ENCODE measurements around the gene MAFB.

MAFB gene

GRCh38 chr20:40683221-40683893 lies 5.7 kb downstream of the MAFB start:
- FAIRE-seq (no peak), DNase-seq (ENCODE audit: extremely low spot score, insufficient read length, low read depth) (no peak)

GRCh38 chr20:40682104-40682981 lies 6.7 kb downstream of the MAFB start:
- DNase-seq (ENCODE audit: extremely low spot score, insufficient read length, low read depth): no peak
- no peak for FAIRE-seq

- FAIRE-seq: no peak
Observed at GRCh38 chr20:40681684-40682083, 7.4 kb downstream of the MAFB start.

GRCh38 chr20:40681165-40681564 lies 7.9 kb downstream of the MAFB start:
- no peak for FAIRE-seq
- DNase-seq (ENCODE audit: extremely low spot score, insufficient read length, low read depth): no peak

More at GRCh38 chr20:40681684-40682083, 7.4 kb downstream of the MAFB start:
- no peak for DNase-seq (ENCODE audit: extremely low spot score, insufficient read length, low read depth)

GRCh38 chr20:40680161-40680959 lies 8.7 kb downstream of the MAFB start:
- DNase-seq (ENCODE audit: extremely low spot score, insufficient read length, low read depth) (no peak), FAIRE-seq (peak; percentile 44)

GRCh38 chr20:40679184-40679583 lies 9.9 kb downstream of the MAFB start:
- FAIRE-seq: no peak
- DNase-seq (ENCODE audit: extremely low spot score, insufficient read length, low read depth): no peak

- DNase-seq (ENCODE audit: extremely low spot score, insufficient read length, low read depth): no peak
- no peak for FAIRE-seq
Observed at GRCh38 chr20:40678286-40678875, 10.7 kb downstream of the MAFB start.

GRCh38 chr20:40677343-40677924 lies 11.6 kb downstream of the MAFB start:
- no peak for DNase-seq (ENCODE audit: extremely low spot score, insufficient read length, low read depth)
- FAIRE-seq: no peak

GRCh38 chr20:40676491-40677269 lies 12.4 kb downstream of the MAFB start:
- no peak for DNase-seq (ENCODE audit: extremely low spot score, insufficient read length, low read depth)
- FAIRE-seq: no peak

GRCh38 chr20:40675599-40676221 lies 13.3 kb downstream of the MAFB start:
- FAIRE-seq (no peak), DNase-seq (ENCODE audit: extremely low spot score, insufficient read length, low read depth) (no peak)

GRCh38 chr20:40673442-40673841 lies 15.6 kb downstream of the MAFB start:
- no peak for DNase-seq (ENCODE audit: extremely low spot score, insufficient read length, low read depth)

GRCh38 chr20:40672095-40672494 lies 16.9 kb downstream of the MAFB start:
- DNase-seq (ENCODE audit: extremely low spot score, insufficient read length, low read depth) (no peak), FAIRE-seq (no peak)

More at GRCh38 chr20:40673442-40673841, 15.6 kb downstream of the MAFB start:
- FAIRE-seq: no peak

- FAIRE-seq: no peak
- no peak for DNase-seq (ENCODE audit: extremely low spot score, insufficient read length, low read depth)
Observed at GRCh38 chr20:40670253-40670652, 18.8 kb downstream of the MAFB start.

- FAIRE-seq: no peak
- DNase-seq (ENCODE audit: extremely low spot score, insufficient read length, low read depth): no peak
Observed at GRCh38 chr20:40669692-40670091, 19.3 kb downstream of the MAFB start.

GRCh38 chr20:40668449-40669228 lies 20.4 kb downstream of the MAFB start:
- DNase-seq (ENCODE audit: extremely low spot score, insufficient read length, low read depth) (no peak), FAIRE-seq (no peak)

- FAIRE-seq (no peak), DNase-seq (ENCODE audit: extremely low spot score, insufficient read length, low read depth) (no peak)
Observed at GRCh38 chr20:40667503-40667902, 21.5 kb downstream of the MAFB start.

- FAIRE-seq (no peak), DNase-seq (ENCODE audit: extremely low spot score, insufficient read length, low read depth) (no peak)
Observed at GRCh38 chr20:40666336-40666735, 22.7 kb downstream of the MAFB start.

GRCh38 chr20:40664891-40665290 lies 24.1 kb downstream of the MAFB start:
- DNase-seq (ENCODE audit: extremely low spot score, insufficient read length, low read depth): no peak
- no peak for FAIRE-seq

All from GM18507 (cell line).